HCT116 (cell line): ENCODE results near the gene MAP3K10. TPM values are rescaled to one million over a fixed set of nuclear protein-coding genes. Genes with fewer than 3 reads are reported as not detected.
A peak's percentile ranks its signal among the peaks of the same experiment; 100 is the strongest.

ENCODE experiments used
- ATAC-seq: fragments of 200-7000 bp; cut with Tn5 transposase; 2 replicates; pipeline ENCODE4 v1.9.1; 2020; ENCODE audit warnings: mild to moderate bottlenecking, moderate library complexity
- BruUV-seq: library from RNA; stranded (reverse); fragments of 400-500 nt; replicated peaks from 2 replicates; lab custom pipeline; 2021; lab: Mats Ljungman, UMichigan
- CTCF ChIA-PET: fragments of 300-600 bp; sonication (Branson Sonifier 250); formaldehyde crosslinking; loops from one replicate; lab custom pipeline; 2021; ENCODE audit warnings: antibody characterized with exemption; lab: Charles Lee
- POLR2A ChIA-PET: fragments of 300-600, 350-600 bp; sonication (Branson Sonifier 250); formaldehyde crosslinking; loops from one replicate; lab custom pipeline; 2021; ENCODE audit warnings: antibody characterized with exemption; lab: Charles Lee
- RAD21 ChIA-PET, 2 experiments: fragments of 300-600 bp; sonication (Branson Sonifier 250); formaldehyde crosslinking; loops; one replicate each; lab custom pipeline; 2023; ENCODE audit warnings: low total read pairs in 2 of 2; ENCODE audit not compliant: uncharacterized antibody in 2 of 2, unreplicated experiment in 2 of 2, low non-redundant PET in 1 of 2; lab: Charles Lee
- DNase-seq: peaks from one replicate; pipeline ENCODE4 v3.0.0-alpha.2; 2010; ENCODE audit warnings: low read depth, low spot score
- H2AFZ ChIP-seq: fragments of 200-600 bp; shearing (Covaris generic), sonication (generic); 2 replicates; pipeline ENCODE4 v1.6.1; 2017; ENCODE audit warnings: low read depth, mixed run types, mixed read lengths, antibody characterized with exemption, low read length; ENCODE audit not compliant: poor library complexity, severe bottlenecking
- H3K27ac ChIP-seq: 2 replicates; pipeline ENCODE4 v1.5.1; 2012; ENCODE audit warnings: low read depth, low read length
- H3K27me3 ChIP-seq: fragments of 200-600 bp; sonication (generic); 2 replicates; pipeline ENCODE4 v1.6.1; 2016; ENCODE audit warnings: mixed run types, low read length, mixed read lengths; ENCODE audit not compliant: insufficient read depth
- H3K36me3 ChIP-seq, 2 experiments: fragments of 200-500 bp in 1 of 2; fragments of 200-600 bp in 1 of 2; sonication (Bioruptor generic) in 1 of 2; sonication (generic) in 1 of 2; 2 replicates each; pipeline versions ENCODE4 v1.5.1 to v1.6.1; 2014 to 2016; ENCODE audit warnings: low read length in 2 of 2, inconsistent platforms in 1 of 2, mixed read lengths in 1 of 2, mixed run types in 1 of 2; ENCODE audit not compliant: insufficient read depth in 2 of 2, control insufficient read depth in 1 of 2
- H3K4me1 ChIP-seq, 2 experiments: fragments of 200-600 bp in 1 of 2; sonication (generic) in 1 of 2; 2 replicates each; pipeline versions ENCODE4 v1.5.1 to v1.6.1; 2012 to 2017; ENCODE audit warnings: low read length in 2 of 2, inconsistent platforms in 1 of 2, mild to moderate bottlenecking in 1 of 2, mixed read lengths in 1 of 2, mixed run types in 1 of 2, moderate library complexity in 1 of 2; ENCODE audit not compliant: insufficient read depth in 2 of 2, control insufficient read depth in 1 of 2
- H3K4me2 ChIP-seq: fragments of 200-600 bp; sonication (generic); 2 replicates; pipeline ENCODE4 v1.6.1; 2017; ENCODE audit warnings: mixed run types, low read length, mixed read lengths
- H3K4me3 ChIP-seq, 2 experiments: fragments of 200-600 bp in 1 of 2; sonication (generic) in 1 of 2; replicated peaks in 1 of 2; 2 replicates each; pipeline ENCODE4 v1.5.1; 2011 to 2016; ENCODE audit warnings: low read length in 2 of 2, control low read depth in 1 of 2, low read depth in 1 of 2, mild to moderate bottlenecking in 1 of 2, mixed read lengths in 1 of 2, mixed run types in 1 of 2
- H3K79me2 ChIP-seq: fragments of 200-600 bp; sonication (generic); 2 replicates; pipeline ENCODE4 v1.6.1; 2017; ENCODE audit warnings: mild to moderate bottlenecking, mixed run types, low read length, moderate library complexity, mixed read lengths; ENCODE audit not compliant: insufficient read depth
- H3K9ac ChIP-seq: fragments of 200-600 bp; sonication (generic); 2 replicates; pipeline ENCODE4 v1.6.1; 2016; ENCODE audit warnings: low read length, mixed read lengths
- H3K9me2 ChIP-seq: fragments of 200-600 bp; sonication (generic), shearing (Covaris generic); 2 replicates; pipeline ENCODE4 v1.6.1; 2017; ENCODE audit warnings: mixed run types, mild to moderate bottlenecking, moderate library complexity; ENCODE audit not compliant: insufficient read depth
- H3K9me3 ChIP-seq, 2 experiments: fragments of 200-500 bp in 1 of 2; fragments of 200-600 bp in 1 of 2; sonication (Bioruptor generic) in 1 of 2; sonication (generic) in 1 of 2; 2 replicates each; pipeline ENCODE4 v1.6.1; 2014 to 2017; ENCODE audit warnings: low read length in 2 of 2, mixed read lengths in 2 of 2, inconsistent platforms in 1 of 2, low read depth in 1 of 2, mild to moderate bottlenecking in 1 of 2, mixed run types in 1 of 2, moderate library complexity in 1 of 2; ENCODE audit not compliant: control insufficient read depth in 1 of 2, insufficient read depth in 1 of 2
- H4K20me1 ChIP-seq: fragments of 200-600 bp; sonication (generic), shearing (Covaris generic); 2 replicates; pipeline ENCODE4 v1.6.1; 2017; ENCODE audit warnings: mixed run types, mild to moderate bottlenecking, moderate library complexity; ENCODE audit not compliant: insufficient read depth
- ATF3 ChIP-seq: IDR thresholded peaks from 2 replicates; pipeline ENCODE4 v1.6.1; 2012
- CEBPB ChIP-seq: IDR thresholded peaks from 2 replicates; pipeline ENCODE4 v1.6.1; 2012; ENCODE audit warnings: low read depth
- EGR1 ChIP-seq: IDR thresholded peaks from 2 replicates; pipeline ENCODE4 v1.6.1; 2012; ENCODE audit warnings: low read depth
- ELF1 ChIP-seq: IDR thresholded peaks from 2 replicates; pipeline ENCODE4 v1.6.1; 2012; ENCODE audit warnings: low read depth, borderline replicate concordance
- EZH2 ChIP-seq: fragments of 200-600 bp; sonication (generic); IDR thresholded peaks from 2 replicates; pipeline ENCODE4 v1.6.1; 2017; ENCODE audit warnings: antibody characterized with exemption, mixed run types
- EZH2phosphoT487 ChIP-seq: fragments of 200-600 bp; IDR thresholded peaks from 2 replicates; pipeline ENCODE4 v1.6.1; 2018; ENCODE audit warnings: antibody characterized with exemption, borderline replicate concordance
- FOSL1 ChIP-seq: IDR thresholded peaks from 2 replicates; pipeline ENCODE4 v1.6.1; 2012; ENCODE audit warnings: low read depth
- JUND ChIP-seq: IDR thresholded peaks from 2 replicates; pipeline ENCODE4 v1.6.1; 2012
- MAX ChIP-seq: IDR thresholded peaks from 2 replicates; pipeline ENCODE4 v1.6.1; 2012
- POLR2A ChIP-seq: IDR thresholded peaks from 2 replicates; pipeline ENCODE4 v1.7.0; 2011; ENCODE audit warnings: borderline replicate concordance; ENCODE audit not compliant: insufficient read depth, insufficient read length; ENCODE audit errors: extremely low read depth
- POLR2AphosphoS5 ChIP-seq: IDR thresholded peaks from 2 replicates; pipeline ENCODE4 v1.6.1; 2011; ENCODE audit warnings: mild to moderate bottlenecking, low read depth, low read length, moderate library complexity
- RAD21 ChIP-seq: IDR thresholded peaks from 2 replicates; pipeline ENCODE4 v1.6.1; 2012; ENCODE audit warnings: low read depth, mild to moderate bottlenecking
- REST ChIP-seq: IDR thresholded peaks from 2 replicates; pipeline ENCODE4 v1.6.1; 2012; ENCODE audit warnings: low read depth
- SIN3A ChIP-seq: IDR thresholded peaks from 2 replicates; pipeline ENCODE4 v1.6.1; 2012; ENCODE audit warnings: low read depth
- SP1 ChIP-seq: IDR thresholded peaks from 2 replicates; pipeline ENCODE4 v1.6.1; 2012; ENCODE audit warnings: low read depth
- TCF7L2 ChIP-seq: IDR thresholded peaks from 2 replicates; pipeline ENCODE4 v1.7.0; 2011; ENCODE audit warnings: borderline replicate concordance, inconsistent platforms; ENCODE audit not compliant: insufficient read depth, insufficient read length; ENCODE audit errors: extremely low read depth
- YY1 ChIP-seq: IDR thresholded peaks from 2 replicates; pipeline ENCODE4 v1.6.1; 2011; ENCODE audit warnings: low read length, low read depth, moderate library complexity, mild to moderate bottlenecking; ENCODE audit not compliant: insufficient replicate concordance; ENCODE audit errors: extremely low read depth
- ZNF274 ChIP-seq: fragments of 200-500 bp; sonication (Bioruptor generic); IDR thresholded peaks from 2 replicates; pipeline ENCODE4 v1.6.1; 2014; ENCODE audit warnings: mild to moderate bottlenecking, low read depth, low read length, inconsistent platforms
- intact Hi-C: fragments of 100-400 bp; cut with micrococcal nuclease; formaldehyde crosslinking; loops from 2 replicates; pipeline ENCODE4 v1.10.0; 2022
- total RNA-seq: library from RNA; stranded (reverse); gene quantifications from one replicate; pipeline ENCODE4 v1.2.1, GENCODE V29; 2021; ENCODE audit not compliant: unreplicated experiment

Gene MAP3K10
- total RNA-seq, 1 experiment from 2014 or later = 17.3 TPM

- TF ChIP-seq REST (no peak), JUND (no peak; the same call in 1 of the 2 replicates), SIN3A (0 out of 2 replicates have a peak, but pooled peaks have one; percentile 10)
Observed at GRCh38 chr19:40147693-40148347, 43.4 kb upstream of the MAP3K10 start (continued).

GRCh38 chr19:40149501-40149900 is 41.7 kb upstream of the MAP3K10 start:
- ChIA-PET RAD21 (no interaction called here), POLR2A (no interaction called here), CTCF (interaction anchor here (1.8 kb wide), 1 partner anchor 10 kb away, joined by 6 read pairs; no protein-coding TSS in a partner anchor)
- Histone ChIP-seq H3K27ac (no peak overlapping the region), H3K79me2 (no peaks in the 10 kb centered on the region), H3K9ac (no peak overlapping the region), H3K4me1 (peaks cover 13 to 26% of the 10 kb centered on the region in 2 experiments), H3K9me2 (no peaks in the 10 kb centered on the region), H3K4me3 (no peak overlapping the region), H3K4me2 (no peak overlapping the region), H4K20me1 (no peaks in the 10 kb centered on the region), H3K27me3 (no peaks in the 10 kb centered on the region), H3K9me3 (no peaks in the 10 kb centered on the region), H3K36me3 (no peaks in the 10 kb centered on the region), H2AFZ (no peak overlapping the region)
- ATAC-seq = no peak
- intact Hi-C loops = loop anchor here (10.0 kb wide), 2 partner anchors 375 to 455 kb away; partner anchors contain the start of gene LTBP4
- TF ChIP-seq FOSL1 = no peak
- TF ChIP-seq REST = no peak
- no peak for TF ChIP-seq ELF1
- TF ChIP-seq POLR2A = no peak
- no peak for TF ChIP-seq POLR2AphosphoS5
- no peak for TF ChIP-seq ATF3
- no peak for TF ChIP-seq CEBPB
- no peak for TF ChIP-seq TCF7L2
- TF ChIP-seq YY1 = no peak
- TF ChIP-seq RAD21 = no peak
- no peak for TF ChIP-seq SIN3A
- TF ChIP-seq EZH2phosphoT487 = no peak
- TF ChIP-seq SP1 = no peak
- TF ChIP-seq MAX = no peak
- TF ChIP-seq EZH2 = no peak
- no peak for TF ChIP-seq ZNF274
- TF ChIP-seq EGR1 = no peak
- no peak for DNase-seq
- BruUV-seq = no TSS peak
